Fibroblast of pulmonary artery (primary cell): ENCODE measurements around the gene DEXI.

ENCODE experiments used
- DNase-seq: peaks from one replicate; pipeline ENCODE4 v3.0.0-alpha.2; 2010; ENCODE audit warnings: low read depth
- H3K4me3 ChIP-seq: replicated peaks from 2 replicates; pipeline ENCODE4 v1.5.1; 2011; ENCODE audit warnings: low read depth, mild to moderate bottlenecking, control low read depth, low read length, moderate library complexity
- TF ChIP-seq, protein P1 (sequence below): IDR thresholded peaks from 2 replicates; pipeline ENCODE4 v1.5.1; 2011; ENCODE audit warnings: mild to moderate bottlenecking, control low read depth, low read length, inconsistent platforms; ENCODE audit errors: missing control alignments

Gene DEXI

GRCh38 chr16:10984509-10984908 lies 42.2 kb upstream of the DEXI start:
- DNase-seq = peak; percentile 44
- no peak overlapping the region for H3K4me3 ChIP-seq
- TF ChIP-seq, protein P1, sequence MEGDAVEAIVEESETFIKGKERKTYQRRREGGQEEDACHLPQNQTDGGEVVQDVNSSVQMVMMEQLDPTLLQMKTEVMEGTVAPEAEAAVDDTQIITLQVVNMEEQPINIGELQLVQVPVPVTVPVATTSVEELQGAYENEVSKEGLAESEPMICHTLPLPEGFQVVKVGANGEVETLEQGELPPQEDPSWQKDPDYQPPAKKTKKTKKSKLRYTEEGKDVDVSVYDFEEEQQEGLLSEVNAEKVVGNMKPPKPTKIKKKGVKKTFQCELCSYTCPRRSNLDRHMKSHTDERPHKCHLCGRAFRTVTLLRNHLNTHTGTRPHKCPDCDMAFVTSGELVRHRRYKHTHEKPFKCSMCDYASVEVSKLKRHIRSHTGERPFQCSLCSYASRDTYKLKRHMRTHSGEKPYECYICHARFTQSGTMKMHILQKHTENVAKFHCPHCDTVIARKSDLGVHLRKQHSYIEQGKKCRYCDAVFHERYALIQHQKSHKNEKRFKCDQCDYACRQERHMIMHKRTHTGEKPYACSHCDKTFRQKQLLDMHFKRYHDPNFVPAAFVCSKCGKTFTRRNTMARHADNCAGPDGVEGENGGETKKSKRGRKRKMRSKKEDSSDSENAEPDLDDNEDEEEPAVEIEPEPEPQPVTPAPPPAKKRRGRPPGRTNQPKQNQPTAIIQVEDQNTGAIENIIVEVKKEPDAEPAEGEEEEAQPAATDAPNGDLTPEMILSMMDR = no peak

DNA sequence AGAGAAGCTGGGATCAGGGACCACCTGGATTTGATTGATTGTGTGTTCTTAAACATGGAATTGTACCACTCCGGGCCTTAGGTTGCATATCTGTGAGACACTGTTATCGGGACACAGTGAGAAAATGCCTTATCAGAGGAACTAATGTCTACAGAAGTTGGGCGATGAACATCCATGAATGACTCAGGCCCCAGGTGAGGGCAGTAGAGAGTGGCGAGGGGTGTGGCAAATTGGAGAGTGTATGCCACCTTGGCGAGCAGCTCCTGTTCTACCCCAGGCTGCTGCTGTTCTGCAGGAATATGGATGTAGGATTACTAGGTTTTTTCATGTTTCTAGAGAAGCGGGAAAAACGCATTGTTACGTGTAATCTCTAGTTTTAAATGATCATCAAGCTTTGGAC lies 40.9 kb upstream of the DEXI start:
- no peak overlapping the region for H3K4me3 ChIP-seq
- DNase-seq = no peak
- TF ChIP-seq, protein P1 = no peak

GRCh38 chr16:10982465-10983150 lies 40.3 kb upstream of the DEXI start:
- H3K4me3 ChIP-seq = no peak overlapping the region
- no peak for DNase-seq
- TF ChIP-seq, protein P1 = no peak

- TF ChIP-seq, protein P1 = peak; percentile 34
- DNase-seq = no peak
- no peak overlapping the region for H3K4me3 ChIP-seq
Observed at GRCh38 chr16:10981697-10982216, 39.5 kb upstream of the DEXI start.

- H3K4me3 ChIP-seq = no peak overlapping the region
- DNase-seq = no peak
- TF ChIP-seq, protein P1 = no peak
Observed at GRCh38 chr16:10980813-10981212, 38.5 kb upstream of the DEXI start.

DNA sequence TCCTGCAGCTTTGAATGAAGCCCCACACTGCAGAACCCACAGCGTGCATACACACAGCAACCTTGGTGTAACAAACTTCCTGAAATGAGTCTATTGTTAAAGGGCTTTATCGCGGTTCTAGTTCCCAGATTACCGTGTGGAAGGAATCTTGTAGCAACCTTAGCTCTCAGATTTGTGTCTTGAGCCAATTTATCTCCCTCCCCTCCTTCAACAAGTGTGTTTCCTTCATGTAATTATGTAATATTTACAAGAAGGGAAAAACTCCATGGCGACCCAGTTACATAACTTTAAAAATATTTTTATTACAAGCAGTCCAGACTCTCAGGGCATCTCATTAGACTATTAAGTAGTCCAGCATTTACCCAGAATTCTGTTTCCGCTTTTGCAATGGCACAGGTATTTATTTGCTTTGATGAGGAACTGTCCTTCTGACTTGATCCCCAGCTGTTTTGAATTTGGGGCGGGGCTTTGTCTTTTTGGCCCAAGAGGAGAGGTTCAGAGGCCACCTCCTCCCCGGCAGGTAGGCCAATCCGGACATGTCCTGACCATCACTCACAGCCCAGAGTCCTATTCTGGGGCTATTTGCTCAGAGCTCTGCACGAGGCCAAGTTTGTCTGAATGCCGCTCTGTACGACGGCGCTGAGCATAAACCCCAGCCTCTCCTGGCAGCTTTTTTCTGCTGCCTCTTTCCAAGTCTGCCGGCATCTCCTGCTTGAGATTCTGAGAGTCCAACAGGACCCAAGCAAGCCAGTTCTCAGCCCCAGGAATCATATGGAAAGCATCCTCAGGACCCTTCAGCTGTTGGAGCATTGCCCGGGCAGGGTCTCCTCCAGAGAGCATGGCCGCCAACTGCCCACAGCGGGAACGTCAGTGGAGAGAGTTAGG lies 37.7 kb upstream of the DEXI start:
- peak; percentile 83 for DNase-seq
- TF ChIP-seq, protein P1 = no peak
- H3K4me3 ChIP-seq = no peak overlapping the region
